T-helper 1 cell (primary cell): ENCODE results near the gene SLC7A6OS.

Experiments used
- DNase-seq, 5 donors: peaks; one replicate each; pipeline ENCODE4 v3.0.0-alpha.2; 2012 to 2020
- total RNA-seq, 4 donors: gene quantifications; one replicate each; lab custom pipeline; 2026; lab: John Stamatoyannopoulos, UW

SLC7A6OS gene
- 31.2 to 53.3 (median 43.5) reads per million in 4 donors for total RNA-seq

DNA sequence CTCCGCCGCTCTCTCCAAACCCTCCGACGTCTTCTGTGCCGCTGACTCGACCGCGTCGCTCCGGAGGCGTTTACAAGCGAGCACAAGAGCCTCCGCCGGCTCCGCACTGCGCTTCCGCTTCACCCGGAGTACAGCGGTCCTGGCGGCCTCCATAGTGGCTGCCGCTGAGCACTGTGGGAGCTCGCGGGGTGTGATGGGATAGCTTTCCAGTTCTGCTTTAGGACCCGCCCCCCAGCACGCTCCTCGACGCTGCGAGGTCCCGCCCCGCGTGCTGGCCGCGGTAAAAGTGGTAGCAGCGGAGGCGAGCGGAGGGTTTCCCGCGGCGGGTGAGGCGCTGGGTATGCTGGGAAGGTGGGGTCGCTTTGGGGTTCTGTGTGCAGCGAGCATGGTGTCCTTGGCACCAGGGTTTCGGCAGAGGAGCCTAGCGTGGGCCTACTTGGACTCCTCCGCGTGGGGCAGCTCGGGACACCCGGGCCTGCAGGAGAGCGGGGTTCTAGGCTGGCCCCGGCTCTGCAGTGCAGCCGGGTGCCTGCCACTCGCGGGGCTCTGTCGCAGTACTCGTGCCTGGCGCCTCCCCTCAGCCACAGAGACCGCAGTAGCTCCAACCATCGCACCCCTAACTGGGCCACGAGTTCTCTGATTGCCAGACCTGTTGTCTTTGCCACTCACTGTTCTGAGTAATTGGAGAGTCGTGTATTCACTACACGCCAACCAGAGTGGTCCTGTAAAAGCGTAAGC is at the start of gene SLC7A6OS, which contains the start of gene PRMT7:
Gene SLC7A6OS, minus strand, starts transcription at position 173 of the 738 bp plus-strand sequence. Its CDS starts 20 bp downstream, at position 153.
Gene PRMT7, plus strand, starts transcription at position 246 of the 738 bp plus-strand sequence. CDS start 4,961 bp downstream, outside the sequence.
- peak; percentile 89 to 95 (median 90) for DNase-seq

GRCh38 chr16:68359398-68360191 is 48.8 kb upstream of the SLC7A6OS start:
- DNase-seq, result no peak

DNA sequence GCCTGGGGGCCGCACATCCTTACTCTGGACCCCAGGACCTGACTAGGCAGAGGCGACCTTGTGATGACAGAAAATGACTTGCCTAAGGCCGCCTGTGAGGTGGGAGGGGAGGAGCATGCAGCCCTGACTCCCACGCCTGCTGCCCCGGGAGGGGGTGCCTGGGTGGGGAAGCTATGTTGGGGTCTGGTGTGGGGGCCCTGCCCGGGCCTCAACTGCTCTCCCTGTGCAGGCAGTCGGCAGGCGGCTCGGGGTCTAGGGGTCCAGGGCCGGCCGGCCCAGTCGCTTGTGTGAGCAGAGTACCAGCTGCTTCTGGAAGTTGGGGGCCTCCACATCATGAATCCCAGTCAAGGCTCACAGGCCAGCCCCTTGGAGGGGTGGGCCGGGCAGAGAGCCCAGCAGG is 48.2 kb upstream of the SLC7A6OS start:
- DNase-seq, result no peak

DNA sequence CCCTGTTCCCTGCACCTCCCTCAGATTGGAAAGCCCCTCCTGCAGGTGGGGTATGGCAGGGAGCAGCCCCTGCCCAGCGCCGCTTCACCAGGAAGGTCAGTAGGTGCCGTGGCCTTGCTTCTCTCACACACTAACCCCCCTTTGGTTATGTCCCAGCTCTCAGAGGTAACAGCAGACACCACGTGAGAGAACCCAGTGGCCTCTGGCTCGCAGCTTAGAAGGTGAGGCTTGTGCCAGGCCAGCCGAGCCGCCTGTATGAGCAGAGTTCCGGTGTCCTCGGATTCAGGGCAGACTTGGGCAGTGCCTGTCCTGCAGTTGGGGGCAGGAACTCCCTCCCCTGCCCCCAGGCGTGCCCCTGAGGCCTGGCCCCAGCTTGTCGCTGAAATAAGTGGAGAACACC is 47.2 kb upstream of the SLC7A6OS start:
- no peak for DNase-seq

DNA sequence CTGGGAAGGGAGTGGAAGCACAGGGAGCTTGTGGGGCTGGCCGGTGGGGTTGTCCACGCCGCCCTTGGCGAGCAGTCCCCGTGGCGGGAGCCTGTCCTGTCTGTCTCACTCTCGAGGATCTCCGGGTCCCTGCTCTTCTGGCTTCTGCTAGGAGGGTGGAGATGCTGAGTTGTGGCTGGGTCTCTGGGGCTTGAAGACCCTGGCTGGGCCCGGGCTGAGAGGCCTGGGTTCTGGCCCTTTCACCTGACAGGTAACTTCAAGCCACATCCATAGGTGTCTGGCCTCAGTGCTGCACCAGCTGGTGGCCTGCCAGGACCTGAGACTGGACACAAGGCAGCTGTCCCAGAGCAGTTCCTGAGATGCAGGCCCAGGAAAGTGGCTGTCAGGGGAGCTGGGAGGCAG is 46.8 kb upstream of the SLC7A6OS start:
- no peak for DNase-seq

GRCh38 chr16:68356919-68357286 is 46.2 kb upstream of the SLC7A6OS start:
- DNase-seq, result no peak

DNA sequence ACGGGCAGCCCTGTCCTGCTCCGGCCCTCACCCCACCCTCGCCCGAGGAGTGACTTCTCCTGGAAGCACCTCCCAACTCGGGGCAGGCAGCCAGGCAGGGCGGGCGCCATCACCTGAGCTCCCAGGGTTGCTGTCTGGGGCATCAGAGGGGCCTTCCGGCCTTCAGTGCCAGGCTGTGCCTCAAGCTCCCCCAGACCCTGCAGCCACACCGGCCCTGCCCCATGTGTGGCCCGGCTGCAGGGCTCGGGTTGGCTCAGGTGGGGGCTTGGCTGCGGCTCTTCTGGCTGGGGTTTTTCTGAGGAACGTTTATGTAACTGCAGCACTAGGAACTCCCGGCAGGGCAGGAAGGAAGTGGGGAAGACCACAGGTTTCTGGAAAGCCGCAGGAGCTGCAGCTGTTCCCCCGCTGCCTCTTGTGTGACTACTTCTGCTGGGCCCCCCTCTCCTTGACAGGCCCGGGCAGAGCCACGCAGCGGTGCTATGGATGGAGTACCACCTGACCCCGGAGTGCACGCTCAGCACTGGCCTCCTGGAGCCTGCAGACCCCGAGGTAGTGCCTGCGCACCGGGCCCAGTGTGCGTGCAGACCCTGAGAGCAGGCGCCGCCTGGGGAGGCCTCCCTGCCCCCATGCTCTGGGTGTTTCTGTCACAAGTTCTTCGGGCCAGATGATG is 45.6 kb upstream of the SLC7A6OS start:
- DNase-seq, result peak; percentile 41 to 88 (median 59)

DNA sequence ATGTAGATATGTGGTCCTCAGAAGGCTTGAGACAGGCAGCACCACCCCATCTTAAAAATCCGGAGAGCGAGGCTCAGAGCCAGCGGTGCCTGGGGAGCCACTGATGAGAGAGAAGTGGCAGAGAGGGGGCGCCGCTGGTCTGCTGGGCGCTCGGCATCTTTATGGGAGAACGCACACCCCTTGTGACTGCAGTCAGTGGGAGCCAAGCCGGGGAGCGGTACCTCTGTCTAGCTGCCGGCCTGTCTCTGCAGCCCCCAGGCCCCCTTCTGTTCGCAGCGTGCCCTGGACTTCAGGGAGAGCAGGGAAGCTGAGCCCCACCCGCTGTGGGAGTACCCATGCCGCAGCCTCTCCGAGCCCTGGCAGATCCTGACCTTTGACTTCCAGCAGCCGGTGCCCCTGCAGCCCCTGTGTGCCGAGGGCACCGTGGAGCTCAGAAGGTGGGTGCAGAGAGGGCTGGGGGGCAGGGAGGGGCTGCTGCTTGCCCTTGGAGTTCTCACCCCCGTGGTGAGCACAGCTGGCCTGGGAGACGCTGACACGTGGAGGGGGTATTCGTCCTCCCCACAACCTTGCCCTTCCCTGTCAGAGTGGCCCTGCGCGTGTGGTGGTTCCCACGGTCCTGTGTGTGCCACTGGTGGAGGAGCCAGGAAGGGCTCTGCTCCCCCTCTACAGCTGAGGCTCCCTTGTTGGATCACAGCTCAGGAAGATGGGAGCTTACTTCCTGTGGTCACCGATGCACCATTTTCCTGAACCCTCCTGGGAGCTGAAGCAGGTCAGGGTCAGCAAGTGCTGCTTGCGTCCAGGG is 44.9 kb upstream of the SLC7A6OS start:
- no peak for DNase-seq

DNA sequence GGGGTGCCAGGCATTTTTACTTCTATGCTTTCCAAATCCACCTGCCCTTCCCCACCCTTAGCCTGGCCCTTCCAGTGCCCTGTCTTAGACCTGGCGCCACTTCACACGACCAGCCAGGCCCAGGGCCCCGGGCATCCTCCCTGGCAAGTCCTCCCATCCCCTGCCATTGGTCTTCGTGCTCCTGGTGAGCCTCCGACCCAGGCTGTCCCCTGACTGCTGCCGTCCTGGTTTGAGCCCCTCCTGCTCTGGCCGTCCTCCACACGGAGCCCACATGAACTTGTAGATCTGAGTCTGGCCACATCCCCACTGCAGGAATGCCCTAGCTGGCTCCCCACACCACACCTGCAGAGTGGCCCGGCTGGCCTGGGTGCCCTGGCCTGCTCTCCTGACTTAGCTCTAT is 44.1 kb upstream of the SLC7A6OS start:
- DNase-seq, result no peak

GRCh38 chr16:68353366-68353765 is 42.6 kb upstream of the SLC7A6OS start:
- DNase-seq, result no peak

DNA sequence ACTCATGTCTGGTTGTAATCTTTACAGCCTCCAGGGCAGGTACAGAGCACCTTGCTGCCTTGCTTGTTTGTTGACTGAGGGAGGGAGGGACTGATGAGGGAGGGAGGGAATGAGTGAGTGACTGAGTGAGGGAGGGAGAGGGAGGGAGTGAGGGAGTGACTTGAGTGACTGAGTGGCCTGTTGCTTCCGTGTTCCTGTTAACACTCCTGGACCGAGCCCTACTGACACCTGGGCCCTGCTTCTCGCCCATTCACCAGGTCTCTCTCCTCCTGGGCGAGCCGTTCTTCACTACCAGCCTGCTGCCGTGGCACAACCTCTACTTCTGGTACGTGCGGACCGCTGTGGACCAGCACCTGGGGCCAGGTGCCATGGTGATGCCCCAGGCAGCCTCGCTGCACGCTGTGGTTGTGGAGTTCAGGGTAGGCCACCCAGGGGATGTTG is 41.3 kb upstream of the SLC7A6OS start:
- no peak for DNase-seq

DNA sequence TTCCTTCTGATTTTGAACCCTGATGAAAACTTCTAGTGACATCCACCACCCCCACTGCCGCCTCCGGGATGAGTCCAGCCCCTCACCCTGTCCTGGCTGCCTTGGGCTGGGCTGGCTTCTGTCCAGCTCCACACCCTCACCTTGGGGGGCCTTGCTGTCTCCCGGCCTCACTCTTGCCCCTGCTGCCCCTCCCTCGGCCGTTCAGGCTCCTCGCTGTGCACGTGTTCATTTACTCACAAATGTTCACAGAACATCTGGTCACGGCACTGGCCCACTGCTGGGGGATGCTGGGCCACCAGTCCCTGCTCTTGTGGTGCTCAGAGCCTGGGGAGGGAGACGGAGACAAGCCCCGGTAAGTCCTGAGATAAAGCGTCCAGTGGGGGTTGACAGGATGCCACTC is 40.7 kb upstream of the SLC7A6OS start:
- DNase-seq, result no peak

DNA sequence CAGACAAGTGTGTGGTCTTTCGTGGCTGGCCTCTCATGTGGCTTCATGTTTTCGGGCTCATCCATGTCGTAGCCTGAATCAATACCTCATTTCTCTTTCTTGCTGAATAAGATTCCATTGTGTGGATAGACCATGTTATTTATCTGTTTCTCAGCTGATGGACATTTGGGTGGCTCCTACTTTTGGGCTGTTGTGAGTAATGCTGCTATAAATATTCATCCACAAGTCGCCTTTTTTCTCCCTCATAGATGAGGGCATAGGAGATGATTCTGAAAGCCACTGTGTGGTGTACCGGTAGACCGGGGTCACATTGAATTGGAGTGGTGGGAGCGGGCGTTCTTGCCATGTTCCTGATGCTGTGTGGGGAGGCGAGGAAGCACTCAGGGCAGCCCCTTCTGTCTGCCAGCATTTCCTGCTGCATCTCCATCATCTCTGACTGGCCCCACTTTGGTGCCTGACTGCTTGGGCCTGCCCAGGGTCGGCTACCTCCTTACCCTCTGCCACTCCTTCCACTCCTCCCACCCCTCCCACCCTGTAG is 40.1 kb upstream of the SLC7A6OS start:
- no peak for DNase-seq

DNA sequence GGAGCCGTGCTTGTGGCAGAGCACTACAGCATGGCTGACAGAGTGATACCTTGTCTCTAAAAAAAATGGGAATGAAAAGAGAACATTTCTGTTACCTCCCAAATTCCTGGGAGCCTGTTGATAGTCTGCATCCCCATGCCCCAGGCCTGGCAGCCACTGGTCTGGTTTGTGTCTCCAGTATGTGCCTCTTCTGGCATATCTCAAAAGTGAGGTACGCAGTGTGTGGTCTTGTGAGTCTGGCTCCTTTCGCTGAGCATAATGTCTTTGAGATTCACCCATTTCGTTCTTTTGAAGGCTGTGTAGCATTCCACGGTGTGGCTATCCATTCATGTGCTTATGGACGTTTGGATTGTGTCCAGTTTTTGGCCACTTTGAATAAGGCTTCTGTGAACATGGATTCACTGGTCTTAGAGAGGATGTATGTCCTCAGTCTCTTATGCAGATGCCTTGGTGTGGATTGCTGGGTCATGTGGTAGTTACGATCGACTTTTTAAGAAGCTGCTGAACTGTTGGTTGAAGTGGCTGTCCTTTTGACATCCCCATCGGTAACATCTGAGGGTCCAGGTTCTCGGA is 39.2 kb upstream of the SLC7A6OS start:
- DNase-seq, result no peak

- DNase-seq, result no peak
Measured at GRCh38 chr16:68348639-68349445, 38.1 kb upstream of the SLC7A6OS start.

GRCh38 chr16:68347605-68348004 is 36.9 kb upstream of the SLC7A6OS start:
- no peak for DNase-seq

- no peak for DNase-seq
Measured at GRCh38 chr16:68346892-68347480, 36.2 kb upstream of the SLC7A6OS start.

DNA sequence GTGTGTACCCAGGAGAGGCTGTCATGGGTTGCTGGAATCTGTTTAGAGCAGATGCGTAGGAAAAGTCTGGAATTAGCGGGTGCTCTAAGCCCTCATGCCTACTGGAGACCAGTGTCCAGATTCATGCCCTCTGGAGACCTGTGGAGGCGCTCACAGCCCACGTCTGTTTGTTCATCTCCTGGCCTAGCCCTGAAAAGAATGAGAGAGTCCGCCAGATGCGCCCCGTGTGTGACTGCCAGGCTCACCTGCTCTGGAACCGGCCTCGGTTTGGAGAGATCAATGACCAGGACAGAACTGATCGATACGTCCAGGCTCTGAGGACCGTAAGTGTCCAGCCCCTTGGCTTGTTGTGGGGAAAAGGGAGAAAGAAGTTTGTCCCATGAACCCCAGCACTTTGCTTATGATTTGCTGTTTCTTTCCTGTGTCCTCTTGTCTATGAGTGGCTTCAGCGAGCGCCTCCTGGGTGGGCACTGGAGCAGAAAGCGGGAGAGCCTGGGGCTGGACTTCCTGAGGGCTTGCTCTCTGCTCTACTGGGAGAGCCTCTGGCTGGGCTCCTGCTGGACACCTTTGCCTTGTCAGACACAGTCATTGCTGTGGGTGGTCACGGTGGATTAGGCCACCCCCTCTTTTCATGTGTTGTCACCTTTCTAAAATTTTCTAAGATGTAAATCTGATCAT is 35.4 kb upstream of the SLC7A6OS start:
- DNase-seq, result no peak

DNA sequence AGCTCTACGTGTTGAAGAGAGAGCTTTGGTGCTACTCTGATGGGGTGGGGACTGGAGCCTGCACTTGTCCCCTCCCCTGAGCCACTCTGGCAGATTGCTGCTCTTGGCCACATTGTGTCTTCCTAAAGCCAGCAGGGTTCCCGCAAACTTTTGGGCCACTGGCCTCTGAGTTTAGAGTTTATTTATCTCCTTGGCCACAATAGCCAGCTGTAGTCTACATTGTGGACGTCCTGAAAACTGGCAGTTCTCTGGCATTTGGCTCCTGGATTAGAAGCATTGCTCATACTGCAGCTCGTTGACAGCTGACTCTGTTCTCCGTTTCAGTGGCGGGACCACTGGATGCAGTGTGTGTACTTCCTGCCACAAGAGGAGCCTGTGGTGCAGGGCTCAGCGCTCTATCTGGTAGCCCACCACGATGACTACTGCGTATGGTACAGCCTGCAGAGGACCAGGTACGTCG is 34.6 kb upstream of the SLC7A6OS start:
- no peak for DNase-seq

DNA sequence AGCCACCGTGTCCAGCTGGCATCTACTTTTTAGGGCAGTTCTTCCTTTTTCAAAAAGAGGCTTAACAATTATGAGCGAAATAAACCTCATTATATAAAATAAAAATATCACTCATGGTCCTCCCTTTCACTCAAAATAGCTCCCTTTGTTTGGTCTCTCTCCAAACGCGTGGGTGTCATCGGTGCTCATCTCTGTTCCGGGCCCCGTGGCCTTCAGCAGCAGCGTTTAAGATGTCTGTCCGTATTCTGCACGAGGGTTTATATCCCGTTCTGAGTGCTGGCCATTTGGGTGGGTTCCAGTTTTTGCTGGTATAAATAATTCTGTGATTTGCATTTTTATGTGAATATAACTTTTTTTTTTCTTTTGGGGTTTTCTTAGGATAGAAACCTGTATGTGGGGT is 33.5 kb upstream of the SLC7A6OS start:
- no peak for DNase-seq
